ENCODE results near the gene ADCK2.
"Not testable (repeated sequence)": the region's sequence is repeated elsewhere in the genome, so short reads cannot be mapped to it uniquely, and the experiment has no call there.

GRCh38 chr7:140625192-140625558 is 47.6 kb upstream of the ADCK2 start:
- TF ChIP-seq CTCF, POLR2A (IDR thresholded peaks at IDR 0.05): not testable (repeated sequence)
